KMS-11 (cell line): Measurements from ENCODE around the gene SAMD14.

ENCODE experiments used
- H2AFZ ChIP-seq: fragments of 200-600 bp; sonication (generic); 2 replicates; pipeline ENCODE4 v1.6.1; 2016; ENCODE audit warnings: antibody characterized with exemption, mixed run types, low read depth
- H3K27ac ChIP-seq: fragments of 200-600 bp; sonication (generic); 2 replicates; pipeline ENCODE4 v1.6.1; 2016; ENCODE audit warnings: mild to moderate bottlenecking, mixed run types
- H3K27me3 ChIP-seq: fragments of 200-600 bp; sonication (generic); 2 replicates; pipeline ENCODE4 v1.6.1; 2017; ENCODE audit warnings: mild to moderate bottlenecking, low read depth, mixed run types, moderate library complexity; ENCODE audit not compliant: insufficient read depth
- H3K36me3 ChIP-seq: fragments of 200-600 bp; sonication (generic); 2 replicates; pipeline ENCODE4 v1.6.1; 2017; ENCODE audit warnings: mild to moderate bottlenecking, mixed run types; ENCODE audit not compliant: insufficient read depth
- H3K4me1 ChIP-seq: fragments of 200-600 bp; sonication (generic); 2 replicates; pipeline ENCODE4 v1.6.1; 2016; ENCODE audit warnings: mild to moderate bottlenecking, low read depth, mixed run types; ENCODE audit not compliant: poor library complexity, severe bottlenecking
- H3K4me2 ChIP-seq: fragments of 200-600 bp; sonication (generic); 2 replicates; pipeline ENCODE4 v1.7.0; 2016; ENCODE audit warnings: mild to moderate bottlenecking, mixed run types
- H3K4me3 ChIP-seq: fragments of 200-600 bp; sonication (generic); IDR thresholded peaks from 2 replicates; pipeline ENCODE4 v1.6.1; 2017; ENCODE audit warnings: low read depth, low read length, mixed read lengths; ENCODE audit not compliant: insufficient read depth
- H3K79me2 ChIP-seq: fragments of 200-600 bp; sonication (generic); 2 replicates; pipeline ENCODE4 v1.6.1; 2016; ENCODE audit warnings: low read depth, mixed run types; ENCODE audit not compliant: insufficient read depth
- H3K9ac ChIP-seq: fragments of 200-600 bp; sonication (generic); 2 replicates; pipeline ENCODE4 v1.6.1; 2016; ENCODE audit warnings: mild to moderate bottlenecking, mixed run types
- H4K20me1 ChIP-seq: fragments of 200-600 bp; sonication (generic); 2 replicates; pipeline ENCODE4 v1.6.1; 2016; ENCODE audit warnings: mild to moderate bottlenecking, mixed run types; ENCODE audit not compliant: insufficient read depth
- CTCF ChIP-seq: fragments of 200-600 bp; sonication (generic); conservative IDR thresholded peaks from 2 replicates; pipeline ENCODE4 v1.6.1; 2017; ENCODE audit warnings: low read depth, mild to moderate bottlenecking, antibody characterized with exemption, low read length, moderate library complexity, mixed read lengths

The SAMD14 gene

GRCh38 chr17:50078430-50078829, 51.5 kb downstream of the SAMD14 start:
- no peaks in the 10 kb centered on the region for H3K36me3 ChIP-seq
- no peak overlapping the region for H3K27ac ChIP-seq
- H3K9ac ChIP-seq, result no peak overlapping the region
- TF ChIP-seq CTCF, result no peak
- no peaks in the 10 kb centered on the region for H4K20me1 ChIP-seq
- H3K27me3 ChIP-seq, result no peaks in the 10 kb centered on the region
- H2AFZ ChIP-seq, result no peak overlapping the region
- H3K4me3 ChIP-seq, result no peak overlapping the region
- H3K4me2 ChIP-seq, result no peak overlapping the region
- peaks cover 26% of the 10 kb centered on the region for H3K4me1 ChIP-seq
- H3K79me2 ChIP-seq, result no peaks in the 10 kb centered on the region

- peaks cover 26% of the 10 kb centered on the region for H3K4me1 ChIP-seq
- H3K9ac ChIP-seq, result no peak overlapping the region
- H3K27ac ChIP-seq, result no peak overlapping the region
- no peaks in the 10 kb centered on the region for H3K79me2 ChIP-seq
- no peaks in the 10 kb centered on the region for H4K20me1 ChIP-seq
- H3K36me3 ChIP-seq, result no peaks in the 10 kb centered on the region
- TF ChIP-seq CTCF, result no peak
- H3K4me2 ChIP-seq, result no peak overlapping the region
- H3K27me3 ChIP-seq, result no peaks in the 10 kb centered on the region
- H3K4me3 ChIP-seq, result no peak overlapping the region
- H2AFZ ChIP-seq, result no peak overlapping the region
These were observed 53.2 kb downstream of the SAMD14 start for GRCh38 chr17:50076591-50077235.

- H2AFZ ChIP-seq, result no peak overlapping the region
- no peaks in the 10 kb centered on the region for H4K20me1 ChIP-seq
- H3K36me3 ChIP-seq, result no peaks in the 10 kb centered on the region
- TF ChIP-seq CTCF, result no peak
- no peak overlapping the region for H3K27ac ChIP-seq
- no peak overlapping the region for H3K9ac ChIP-seq
- no peak overlapping the region for H3K4me2 ChIP-seq
- no peak overlapping the region for H3K4me3 ChIP-seq
- no peaks in the 10 kb centered on the region for H3K79me2 ChIP-seq
- no peaks in the 10 kb centered on the region for H3K27me3 ChIP-seq
- peaks cover 20% of the 10 kb centered on the region for H3K4me1 ChIP-seq
These were observed 53.8 kb downstream of the SAMD14 start for GRCh38 chr17:50076221-50076590.

- H3K4me1 ChIP-seq, result peaks cover 14% of the 10 kb centered on the region
- H3K27me3 ChIP-seq, result no peaks in the 10 kb centered on the region
- TF ChIP-seq CTCF, result no peak
- H3K27ac ChIP-seq, result no peak overlapping the region
- H3K79me2 ChIP-seq, result no peaks in the 10 kb centered on the region
- H3K9ac ChIP-seq, result no peak overlapping the region
- no peak overlapping the region for H3K4me2 ChIP-seq
- H3K4me3 ChIP-seq, result no peak overlapping the region
- H2AFZ ChIP-seq, result no peak overlapping the region
- H4K20me1 ChIP-seq, result no peaks in the 10 kb centered on the region
- H3K36me3 ChIP-seq, result no peaks in the 10 kb centered on the region
These were observed 54.4 kb downstream of the SAMD14 start for GRCh38 chr17:50075446-50076032.
